Measurements from ENCODE around the gene TREX2. TPM values are rescaled to one million over a fixed set of nuclear protein-coding genes. Genes with fewer than 3 reads are reported as not detected.

Gene TREX2
- polyA plus RNA-seq, 1 donor (not counting 4 experiments of a cell fraction or from before 2014, with no cell fraction given) = 0.31 TPM

GRCh38 chrX:153471663-153472280 lies 25.9 kb upstream of the TREX2 start:
- Histone ChIP-seq H3K9me1 (ENCODE audit: control insufficient read depth, extremely low read depth, insufficient read depth, low read length) (no peaks in the 10 kb centered on the region), H3K27ac (ENCODE audit: control insufficient read depth, insufficient read depth, low read length) (no peak overlapping the region)

GRCh38 chrX:153470411-153471363 lies 24.8 kb upstream of the TREX2 start, which contains the start of gene HAUS7:
HAUS7 (minus strand) TSS chrX:153470576; CDS start chrX:153470557, 19 bp downstream.
- DNase-seq (ENCODE audit: low read depth, low spot score) (peak; percentile 45), FAIRE-seq (no peak)
- Histone ChIP-seq H3K36me3 (ENCODE audit: control insufficient read depth in 2 of 2, extremely low read depth in 1 of 2, insufficient read depth in 2 of 2, low read length in 2 of 2) (no peaks in the 10 kb centered on the region), H3K9me1 (ENCODE audit: control insufficient read depth, extremely low read depth, insufficient read depth, low read length) (no peaks in the 10 kb centered on the region), H4K20me1 (ENCODE audit: control insufficient read depth, extremely low read depth, insufficient read depth, low read length) (no peaks in the 10 kb centered on the region), H3K4me1 (ENCODE audit: control insufficient read depth, extremely low read depth, insufficient read depth, low read length) (peaks cover 3% of the 10 kb centered on the region), H2AFZ (ENCODE audit: control insufficient read depth, low read length) (peak within 1 kb of the TSS; percentile 65), H3K9ac (ENCODE audit: control insufficient read depth, extremely low read depth, insufficient read depth, low read length) (peak within 1 kb of the TSS; percentile 67), H3K27ac (ENCODE audit: control insufficient read depth, insufficient read depth, low read length) (peak within 1 kb of the TSS; percentile 20), H3K4me2 (ENCODE audit: control insufficient read depth, extremely low read depth, insufficient read depth, low read depth, low read length) (peak within 1 kb of the TSS; percentile 78), H3K4me3 (ENCODE audit: control insufficient read depth in 2 of 3, extremely low read depth in 1 of 3, insufficient read depth in 2 of 3, low read depth in 1 of 3, low read length in 3 of 3) (peak within 1 kb of the TSS; percentile 51 to 78 (median 70)), H3K9me3 (ENCODE audit: control insufficient read depth, low read depth, low read length) (no peaks in the 10 kb centered on the region), H3K79me2 (ENCODE audit: control insufficient read depth, insufficient read depth, low read length) (peaks cover 4% of the 10 kb centered on the region), H3K27me3 (ENCODE audit: control insufficient read depth, extremely low read depth, insufficient read depth, low read length) (no peaks in the 10 kb centered on the region)
- dilution Hi-C loops (cut with MboI; ENCODE audit: extremely low pct_ligation_motif_present, low sequenced_read_pairs) = no loop called here
- TF ChIP-seq EZH2 (IDR thresholded peaks at IDR 0.05; ENCODE audit: low read length) (no peak), CTCF (optimal IDR thresholded peaks at IDR 0.05 in 1 of 3, IDR thresholded peaks at IDR 0.05 in 1 of 3, conservative IDR thresholded peaks at IDR 0.05 in 1 of 3; ENCODE audit: extremely low read depth in 1 of 3, insufficient read depth in 2 of 3, low read length in 3 of 3) (peak in 2 of 3 experiments; percentile 56 to 80)

More at GRCh38 chrX:153471663-153472280, 25.9 kb upstream of the TREX2 start:
- H3K79me2 ChIP-seq (ENCODE audit: control insufficient read depth, insufficient read depth, low read length) = peaks cover 4% of the 10 kb centered on the region
- no peaks in the 10 kb centered on the region for H4K20me1 ChIP-seq (ENCODE audit: control insufficient read depth, extremely low read depth, insufficient read depth, low read length)
- H2AFZ ChIP-seq (ENCODE audit: control insufficient read depth, low read length) = no peak overlapping the region
- dilution Hi-C loops (cut with MboI; ENCODE audit: extremely low pct_ligation_motif_present, low sequenced_read_pairs) = no loop called here
- TF ChIP-seq CTCF (optimal IDR thresholded peaks at IDR 0.05 in 1 of 3, IDR thresholded peaks at IDR 0.05 in 1 of 3, conservative IDR thresholded peaks at IDR 0.05 in 1 of 3; ENCODE audit: extremely low read depth in 1 of 3, insufficient read depth in 2 of 3, low read length in 3 of 3) (no peak), EZH2 (IDR thresholded peaks at IDR 0.05; ENCODE audit: low read length) (no peak)
- H3K9me3 ChIP-seq (ENCODE audit: control insufficient read depth, low read depth, low read length) = no peaks in the 10 kb centered on the region
- H3K9ac ChIP-seq (ENCODE audit: control insufficient read depth, extremely low read depth, insufficient read depth, low read length) = no peak overlapping the region
- DNase-seq (ENCODE audit: low read depth, low spot score) = no peak
- no peak for FAIRE-seq
- H3K36me3 ChIP-seq (ENCODE audit: control insufficient read depth in 2 of 2, extremely low read depth in 1 of 2, insufficient read depth in 2 of 2, low read length in 2 of 2) = no peaks in the 10 kb centered on the region
- H3K4me3 ChIP-seq (ENCODE audit: control insufficient read depth in 2 of 3, extremely low read depth in 1 of 3, insufficient read depth in 2 of 3, low read depth in 1 of 3, low read length in 3 of 3) = no peak overlapping the region
- H3K4me1 ChIP-seq (ENCODE audit: control insufficient read depth, extremely low read depth, insufficient read depth, low read length) = peaks cover 3% of the 10 kb centered on the region
- H3K4me2 ChIP-seq (ENCODE audit: control insufficient read depth, extremely low read depth, insufficient read depth, low read depth, low read length) = no peak overlapping the region
- no peaks in the 10 kb centered on the region for H3K27me3 ChIP-seq (ENCODE audit: control insufficient read depth, extremely low read depth, insufficient read depth, low read length)
